HG03575 (cell line): ENCODE data around the gene DACT3.
A peak's percentile ranks its signal among the peaks of the same experiment; 100 is the strongest.

Experiments used
- ATAC-seq: cut with Tn5 transposase; IDR thresholded peaks from one replicate; pipeline ENCODE4 v1.9.1; 2021; ENCODE audit not compliant: unreplicated experiment, insufficient number of reproducible peaks, low FRiP score; ENCODE audit errors: extremely low read depth

Gene DACT3

GRCh38 chr19:46603195-46603637 is 57.8 kb downstream of the DACT3 start:
- no peak for ATAC-seq

- ATAC-seq = no peak
These were observed 58.4 kb downstream of the DACT3 start for GRCh38 chr19:46602392-46603194.

GRCh38 chr19:46601318-46602224 is 59.4 kb downstream of the DACT3 start, which contains the start of gene CALM3:
Gene CALM3 (plus strand): TSS chr19:46601330. CDS start chr19:46601435, 105 bp downstream.
- ATAC-seq = no peak

GRCh38 chr19:46600384-46601317 is 60.3 kb downstream of the DACT3 start:
- peak; percentile 55 for ATAC-seq

- no peak for ATAC-seq
These were observed 61.1 kb downstream of the DACT3 start for GRCh38 chr19:46599716-46600373.

- ATAC-seq = no peak
These were observed 62.5 kb downstream of the DACT3 start for GRCh38 chr19:46598372-46598917.
